ENCODE data around the gene ARHGAP6.

DNA sequence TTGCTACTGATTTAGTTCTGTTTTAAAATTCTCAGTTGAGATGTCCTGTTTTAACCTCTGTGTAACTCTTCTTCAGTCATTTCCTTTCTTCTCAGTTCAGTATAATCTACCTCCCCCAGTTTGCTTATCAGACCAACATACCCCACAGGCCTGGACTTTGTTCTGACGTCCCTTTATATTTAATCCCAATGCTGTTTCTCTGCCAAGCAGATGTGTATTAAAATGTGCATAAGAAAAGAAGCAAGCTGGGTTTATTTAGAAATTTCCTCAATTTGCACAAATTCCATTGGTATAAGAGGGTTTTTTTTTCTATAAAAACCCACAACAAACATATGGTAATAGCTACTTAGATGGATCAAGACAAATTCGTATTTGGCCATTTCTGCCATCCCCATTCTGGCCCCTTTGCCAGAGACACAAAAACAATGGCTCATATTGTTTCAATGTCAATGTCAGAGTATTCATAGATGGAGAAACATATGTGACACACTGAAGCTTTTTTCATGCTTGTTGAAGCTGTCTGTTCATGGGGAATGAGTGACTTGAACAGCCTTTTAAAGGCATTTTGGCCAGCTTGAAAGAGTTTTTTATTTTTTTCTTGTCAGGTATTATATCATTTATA, 530.0 kb downstream of the ARHGAP6 start:
- TF ChIP-seq, protein P1, sequence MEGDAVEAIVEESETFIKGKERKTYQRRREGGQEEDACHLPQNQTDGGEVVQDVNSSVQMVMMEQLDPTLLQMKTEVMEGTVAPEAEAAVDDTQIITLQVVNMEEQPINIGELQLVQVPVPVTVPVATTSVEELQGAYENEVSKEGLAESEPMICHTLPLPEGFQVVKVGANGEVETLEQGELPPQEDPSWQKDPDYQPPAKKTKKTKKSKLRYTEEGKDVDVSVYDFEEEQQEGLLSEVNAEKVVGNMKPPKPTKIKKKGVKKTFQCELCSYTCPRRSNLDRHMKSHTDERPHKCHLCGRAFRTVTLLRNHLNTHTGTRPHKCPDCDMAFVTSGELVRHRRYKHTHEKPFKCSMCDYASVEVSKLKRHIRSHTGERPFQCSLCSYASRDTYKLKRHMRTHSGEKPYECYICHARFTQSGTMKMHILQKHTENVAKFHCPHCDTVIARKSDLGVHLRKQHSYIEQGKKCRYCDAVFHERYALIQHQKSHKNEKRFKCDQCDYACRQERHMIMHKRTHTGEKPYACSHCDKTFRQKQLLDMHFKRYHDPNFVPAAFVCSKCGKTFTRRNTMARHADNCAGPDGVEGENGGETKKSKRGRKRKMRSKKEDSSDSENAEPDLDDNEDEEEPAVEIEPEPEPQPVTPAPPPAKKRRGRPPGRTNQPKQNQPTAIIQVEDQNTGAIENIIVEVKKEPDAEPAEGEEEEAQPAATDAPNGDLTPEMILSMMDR (IDR thresholded peaks at IDR 0.05), result no peak
- TF ChIP-seq POLR2A (IDR thresholded peaks at IDR 0.05), result no peak
